Measurements from ENCODE around the gene COA7.
A peak's percentile ranks its signal among the peaks of the same experiment; 100 is the strongest.

- TF ChIP-seq CTCF (IDR thresholded peaks at IDR 0.05 in 4 of 5, conservative IDR thresholded peaks at IDR 0.05 in 1 of 5) (no peak), POLR2A (IDR thresholded peaks at IDR 0.05) (peak; percentile 89 to 91)
Measured at GRCh38 chr1:52726265-52727113, 28.3 kb upstream of the COA7 start, which contains the start of gene ZYG11B.

Data from gastrocnemius medialis (tissue), 4 donors.